ENCODE measurements around the gene EPC2.

- no peak for TF ChIP-seq CTCF (IDR thresholded peaks at IDR 0.05; ENCODE audit: low read depth, low read length, poor library complexity, severe bottlenecking)
- TF ChIP-seq EZH2phosphoT487 (IDR thresholded peaks at IDR 0.05; ENCODE audit: borderline replicate concordance, low read length), result no peak
Measured at GRCh38 chr2:148828941-148829340, 184.4 kb downstream of the EPC2 start.
